ENCODE measurements around the gene CCDC152. TPM values are rescaled to one million over a fixed set of nuclear protein-coding genes. Genes with fewer than 3 reads are reported as not detected.

Gene CCDC152
- total and polyA plus RNA-seq, 12 donors = 0.66 to 4.0 (median 1.5) TPM

DNA sequence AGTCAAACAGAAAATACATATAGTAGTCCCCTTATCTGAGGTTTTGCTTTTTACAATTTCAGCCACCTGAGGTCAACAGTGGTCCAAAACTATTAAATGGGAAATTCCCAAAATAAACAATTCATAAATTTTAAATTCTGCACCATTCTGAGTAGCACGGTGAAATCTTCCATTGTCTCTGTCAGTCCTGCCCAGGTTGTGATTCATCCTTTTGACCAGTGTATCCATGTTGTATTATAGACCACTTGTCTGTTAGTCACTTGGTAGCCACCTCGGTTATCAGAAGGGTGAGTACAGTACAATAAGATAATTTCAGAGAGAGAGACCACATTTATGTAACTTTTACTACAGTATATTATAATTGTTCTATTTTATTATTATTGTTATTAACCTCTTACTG is 2.8 kb downstream of the CCDC152 start:
- ATAC-seq (no peak), DNase-seq (no peak)
- TF ChIP-seq, protein P1, sequence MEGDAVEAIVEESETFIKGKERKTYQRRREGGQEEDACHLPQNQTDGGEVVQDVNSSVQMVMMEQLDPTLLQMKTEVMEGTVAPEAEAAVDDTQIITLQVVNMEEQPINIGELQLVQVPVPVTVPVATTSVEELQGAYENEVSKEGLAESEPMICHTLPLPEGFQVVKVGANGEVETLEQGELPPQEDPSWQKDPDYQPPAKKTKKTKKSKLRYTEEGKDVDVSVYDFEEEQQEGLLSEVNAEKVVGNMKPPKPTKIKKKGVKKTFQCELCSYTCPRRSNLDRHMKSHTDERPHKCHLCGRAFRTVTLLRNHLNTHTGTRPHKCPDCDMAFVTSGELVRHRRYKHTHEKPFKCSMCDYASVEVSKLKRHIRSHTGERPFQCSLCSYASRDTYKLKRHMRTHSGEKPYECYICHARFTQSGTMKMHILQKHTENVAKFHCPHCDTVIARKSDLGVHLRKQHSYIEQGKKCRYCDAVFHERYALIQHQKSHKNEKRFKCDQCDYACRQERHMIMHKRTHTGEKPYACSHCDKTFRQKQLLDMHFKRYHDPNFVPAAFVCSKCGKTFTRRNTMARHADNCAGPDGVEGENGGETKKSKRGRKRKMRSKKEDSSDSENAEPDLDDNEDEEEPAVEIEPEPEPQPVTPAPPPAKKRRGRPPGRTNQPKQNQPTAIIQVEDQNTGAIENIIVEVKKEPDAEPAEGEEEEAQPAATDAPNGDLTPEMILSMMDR (IDR thresholded peaks at IDR 0.05) = no peak
- WGBS, 2 donors = 80 to 94% methylated on average over 2 of the region's 2 CpGs
- H3K9me3 ChIP-seq = no peaks in the 10 kb centered on the region
- intact Hi-C loops (cut with DNase I) = no loop called here
- H3K4me3 ChIP-seq = no peak overlapping the region
- no peak overlapping the region for H3K27ac ChIP-seq
- H3K36me3 ChIP-seq = no peaks in the 10 kb centered on the region
- peaks cover 0 to 10% (median 0%) of the 10 kb centered on the region in 9 donors for H3K4me1 ChIP-seq
- peaks cover 0 to 11% (median 0%) of the 10 kb centered on the region in 7 donors for H3K27me3 ChIP-seq

DNA sequence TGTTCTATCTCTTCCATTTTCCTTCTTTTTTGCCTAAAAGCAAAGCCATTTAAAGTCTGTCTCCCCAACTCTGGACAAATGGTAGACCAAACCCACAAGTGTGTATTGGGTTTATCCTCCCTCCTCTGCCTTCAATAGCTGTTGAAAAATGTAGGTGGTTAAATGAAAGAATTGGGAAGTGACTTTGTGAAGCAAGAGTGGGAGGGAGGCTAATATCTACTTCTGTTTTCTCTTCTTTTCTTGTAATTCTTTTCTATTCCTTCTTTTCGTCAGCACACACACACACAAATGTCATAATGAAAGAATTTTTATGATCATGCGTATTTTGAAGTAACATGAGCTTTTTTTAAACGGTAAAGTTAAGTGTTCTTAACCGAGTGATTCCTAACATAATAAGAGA is 3.8 kb downstream of the CCDC152 start:
- Histone ChIP-seq H3K9me3 (peaks cover 0 to 4% (median 0%) of the 10 kb centered on the region in 11 donors), H3K36me3 (no peaks in the 10 kb centered on the region), H3K4me3 (no peak overlapping the region), H3K27me3 (peaks cover 0 to 11% (median 0%) of the 10 kb centered on the region in 7 donors), H3K27ac (no peak overlapping the region), H3K4me1 (peaks cover 0 to 10% (median 0%) of the 10 kb centered on the region in 9 donors)
- intact Hi-C loops (cut with DNase I) = loop anchor here in 7 of 10 donors (10.0 kb wide), 3 partner anchors 336 to 906 kb away; partner anchors contain the start of gene GHR (in 3 of the 7)
- DNase-seq (no peak), ATAC-seq (no peak)
- TF ChIP-seq, protein P1 (IDR thresholded peaks at IDR 0.05) = no peak
- WGBS, 2 donors = 94 to 96% methylated on average over 4 of the region's 4 CpGs

DNA sequence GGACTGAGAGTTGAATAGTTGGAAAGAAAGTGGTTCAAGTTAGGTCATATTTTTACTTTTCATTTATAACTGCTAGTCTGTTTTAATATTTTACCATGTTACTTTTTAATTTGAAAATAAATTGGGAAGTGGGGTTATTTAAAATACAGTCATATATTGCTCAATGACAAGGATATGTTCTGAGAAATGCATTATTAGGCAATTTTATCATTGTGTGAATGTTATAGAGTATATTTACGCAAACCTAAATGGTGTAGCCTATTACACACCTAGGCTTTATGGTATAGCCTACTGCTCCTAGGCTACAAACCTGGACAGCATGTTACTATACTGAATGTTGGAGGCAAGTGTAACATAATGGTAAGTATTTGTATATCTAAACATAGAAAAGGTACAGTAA is 5.2 kb downstream of the CCDC152 start:
- Histone ChIP-seq H3K4me3 (no peak overlapping the region), H3K9me3 (peaks cover 0 to 5% (median 0%) of the 10 kb centered on the region in 11 donors), H3K4me1 (peaks cover 0 to 9% (median 0%) of the 10 kb centered on the region in 9 donors), H3K27ac (no peak overlapping the region), H3K27me3 (peaks cover 0 to 6% (median 0%) of the 10 kb centered on the region in 7 donors), H3K36me3 (no peaks in the 10 kb centered on the region)
- intact Hi-C loops (cut with DNase I) = loop anchor here in 7 of 10 donors (10.0 kb wide), 3 partner anchors 337 to 907 kb away; partner anchors contain the start of gene GHR (in 3 of the 7)
- ATAC-seq = no peak
- 96 to 98% methylated on average over 1 of the region's 1 CpG for WGBS, 2 donors
- TF ChIP-seq, protein P1 (IDR thresholded peaks at IDR 0.05) = no peak
- no peak for DNase-seq

DNA sequence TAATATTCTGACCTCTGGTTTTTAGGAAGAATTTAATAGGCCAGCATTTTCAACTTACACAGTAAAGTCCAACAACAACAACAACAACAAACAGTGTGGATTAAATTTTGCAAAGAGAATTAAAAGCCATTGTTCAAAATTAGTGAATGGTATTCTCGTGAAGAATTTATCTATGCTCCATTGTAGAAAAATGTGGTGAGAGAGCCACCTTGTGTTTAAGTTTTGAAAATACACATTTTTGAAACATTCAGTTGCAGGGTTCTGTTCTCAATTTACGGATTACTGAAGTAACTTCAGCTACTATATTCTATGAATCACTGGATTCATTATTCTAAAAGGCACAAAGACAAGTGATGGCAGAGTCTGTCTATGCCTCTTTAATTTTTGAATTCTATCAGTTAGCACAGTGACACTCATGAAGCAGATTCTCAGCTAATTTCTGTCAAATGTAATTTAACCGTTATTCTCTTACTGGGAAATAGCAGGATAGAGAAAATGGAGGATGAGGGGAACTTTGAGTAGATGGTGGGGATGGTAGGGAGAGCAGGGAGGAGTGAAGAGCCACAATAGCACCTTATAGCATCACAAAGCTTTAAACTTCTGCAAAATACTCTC is 11.0 kb downstream of the CCDC152 start:
- H3K9me3 ChIP-seq = peaks cover 0 to 12% (median 0%) of the 10 kb centered on the region in 11 donors
- TF ChIP-seq, protein P1 (IDR thresholded peaks at IDR 0.05) = peak in 8 of 9 donors; percentile 26 to 76 (median 60)
- no peak overlapping the region for H3K27ac ChIP-seq
- no peak for DNase-seq
- peaks cover 0 to 6% (median 0%) of the 10 kb centered on the region in 9 donors for H3K4me1 ChIP-seq
- peak in 1 of 8 donors; percentile 46 for ATAC-seq
- H3K27me3 ChIP-seq = no peaks in the 10 kb centered on the region
- no peaks in the 10 kb centered on the region for H3K36me3 ChIP-seq
- no peak overlapping the region for H3K4me3 ChIP-seq
- intact Hi-C loops (cut with DNase I) = loop anchor here in 9 of 10 donors (2.0 to 10.0 kb wide), 9 partner anchors 343 to 913 kb away; partner anchors contain the start of gene GHR (in 5 of the 9)
- WGBS, 2 donors = 36 to 43% methylated on average over 3 of the region's 3 CpGs
